Erythroblast (primary cell): Measurements from ENCODE around the gene IRAK2.

Experiments
- DNase-seq, 2 experiments: peaks; one replicate each; lab custom pipeline; 2025; lab: John Stamatoyannopoulos, UW
- GATA1 ChIP-seq: IDR thresholded peaks from 2 replicates; pipeline ENCODE4 v1.6.1; 2011; ENCODE audit warnings: low read depth, mild to moderate bottlenecking, control low read depth, low read length, moderate library complexity
- POLR2A ChIP-seq: IDR thresholded peaks from 2 replicates; pipeline ENCODE4 v1.6.1; 2011; ENCODE audit warnings: mild to moderate bottlenecking, low read length

The IRAK2 gene

DNA sequence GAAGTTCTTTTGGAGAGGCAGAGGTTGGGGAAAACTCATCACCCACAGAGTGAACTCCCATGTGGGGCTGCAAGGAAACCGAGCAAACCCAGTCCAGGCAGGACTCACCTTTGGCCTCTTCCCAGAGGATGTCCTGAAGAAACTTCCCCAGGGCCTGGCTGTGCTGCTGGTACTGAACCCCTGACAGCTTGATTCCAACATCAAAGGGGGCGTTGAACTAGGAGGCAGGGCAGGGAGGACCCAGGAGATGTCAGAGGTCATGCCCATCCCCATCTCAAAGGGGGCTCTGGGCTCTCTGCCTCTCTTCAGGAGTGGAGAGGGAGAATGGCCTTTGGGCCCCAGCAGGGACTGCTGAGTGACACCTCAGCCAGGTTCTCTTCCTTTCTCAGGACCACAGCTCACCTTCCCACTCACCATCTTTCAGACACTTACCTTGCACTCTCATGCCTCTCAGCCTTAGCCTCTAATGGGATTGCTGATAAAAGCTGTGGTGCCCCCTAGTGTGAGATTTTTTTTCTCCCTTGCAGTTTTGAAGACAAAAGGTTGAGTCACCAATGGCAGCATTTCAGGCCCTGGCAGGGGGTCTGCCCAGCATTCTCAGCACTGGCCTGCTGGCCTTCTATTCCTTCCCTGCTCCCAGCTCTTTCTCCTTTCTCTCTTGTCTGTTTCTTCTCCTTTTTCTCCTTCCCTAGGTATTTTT lies 122.0 kb downstream of the IRAK2 start:
- no peak for TF ChIP-seq GATA1
- TF ChIP-seq POLR2A, result no peak
- DNase-seq, result peak; percentile 51 to 71

DNA sequence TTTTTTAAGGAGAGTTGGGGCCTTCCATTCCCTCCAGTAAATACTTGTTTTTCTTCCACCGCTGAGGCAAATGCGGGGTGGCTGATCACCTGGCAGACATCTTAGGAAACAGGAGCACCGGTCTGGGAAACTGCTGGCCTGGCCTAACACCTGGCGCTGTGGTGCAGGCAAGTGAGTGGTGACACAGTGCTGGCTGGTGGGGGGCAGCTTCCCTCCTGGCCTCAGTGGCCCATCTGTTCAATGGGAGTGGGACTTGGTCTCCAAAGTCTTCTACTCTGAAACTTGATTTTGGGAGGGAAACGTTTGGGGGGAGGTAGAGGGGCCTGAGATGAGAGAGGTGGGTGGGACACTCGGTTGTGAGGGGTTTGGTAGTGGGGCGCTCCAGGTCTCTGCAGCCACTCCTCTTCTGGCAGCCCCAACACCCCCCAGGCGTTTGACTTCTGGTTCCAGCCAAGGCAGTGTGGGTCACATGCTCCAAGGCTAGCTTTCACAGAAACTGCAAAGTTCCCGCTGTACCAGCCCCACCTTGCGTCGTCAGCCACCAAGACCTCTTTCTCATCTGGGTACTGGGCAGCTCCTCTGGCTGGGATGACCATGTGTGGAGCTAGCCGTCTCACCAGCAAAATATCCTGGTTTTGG lies 123.3 kb downstream of the IRAK2 start:
- TF ChIP-seq POLR2A (no peak), GATA1 (no peak)
- DNase-seq, result no peak

GRCh38 chr3:10288575-10288960 lies 123.8 kb downstream of the IRAK2 start:
- TF ChIP-seq GATA1, result no peak
- no peak for TF ChIP-seq POLR2A
- no peak for DNase-seq

GRCh38 chr3:10289077-10289476 lies 124.4 kb downstream of the IRAK2 start:
- no peak for DNase-seq

DNA sequence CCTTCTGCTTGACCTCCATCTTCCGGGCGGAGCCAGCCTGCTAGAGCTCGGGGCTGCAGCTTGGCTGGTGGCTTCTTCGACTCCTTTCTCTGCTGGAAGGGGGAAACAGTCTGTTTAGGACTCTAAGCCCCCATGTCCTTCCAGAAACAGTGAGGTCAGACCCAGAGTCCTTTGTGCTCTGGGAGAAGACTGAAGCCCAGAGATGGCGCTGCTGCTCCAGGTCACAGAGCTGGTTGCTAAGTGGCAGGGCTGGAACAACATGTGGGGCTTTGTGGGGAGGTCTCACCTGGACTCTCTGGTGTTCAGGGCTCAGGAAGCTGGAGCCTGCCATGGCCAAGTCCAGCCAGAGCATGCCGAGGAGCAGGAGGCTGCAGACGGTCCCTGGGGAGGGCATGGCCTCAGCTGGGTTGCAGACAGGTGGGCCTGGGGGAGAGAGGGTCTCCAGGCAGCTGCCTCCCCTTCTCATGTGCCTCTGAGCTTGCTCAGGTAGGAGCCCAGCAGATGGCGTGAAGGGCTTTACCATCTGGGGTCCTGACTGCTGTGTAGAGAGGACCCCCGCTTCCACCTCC lies 125.2 kb downstream of the IRAK2 start:
- DNase-seq, result no peak
- no peak for TF ChIP-seq GATA1
- TF ChIP-seq POLR2A, result no peak

More at GRCh38 chr3:10289077-10289476, 124.4 kb downstream of the IRAK2 start:
- TF ChIP-seq POLR2A (no peak), GATA1 (no peak)

- TF ChIP-seq POLR2A (no peak), GATA1 (no peak)
Measured at GRCh38 chr3:10290481-10291176, 125.9 kb downstream of the IRAK2 start.

GRCh38 chr3:10291641-10292040 lies 126.9 kb downstream of the IRAK2 start:
- no peak for DNase-seq
- TF ChIP-seq GATA1 (no peak), POLR2A (no peak)

More at GRCh38 chr3:10290481-10291176, 125.9 kb downstream of the IRAK2 start:
- no peak for DNase-seq

- TF ChIP-seq POLR2A (no peak), GATA1 (no peak)
- peak; percentile 35 to 53 for DNase-seq
Measured at GRCh38 chr3:10292505-10293419, 128.0 kb downstream of the IRAK2 start, which contains the start of gene GHRL. Gene GHRL (minus strand): TSS chr3:10292947. CDS start chr3:10290180, 2,767 bp downstream.
